Measurements from ENCODE around the gene GALNT15. TPM values are rescaled to one million over a fixed set of nuclear protein-coding genes. Genes with fewer than 3 reads are reported as not detected.

The GALNT15 gene
- total and polyA plus RNA-seq, 2 donors (not counting 3 experiments of a cell fraction or from before 2014, with no cell fraction given): 0.87 to 5.4 TPM

GRCh38 chr3:16221990-16222389 is 47.5 kb downstream of the GALNT15 start:
- Histone ChIP-seq H3K4me1 (ENCODE audit: control insufficient read depth, extremely low read depth, insufficient read depth, low read length) (no peaks in the 10 kb centered on the region), H3K9ac (replicated peaks; ENCODE audit: extremely low read depth, insufficient read depth, low read length) (no peak overlapping the region), H3K4me2 (ENCODE audit: insufficient read depth, low read length) (no peak overlapping the region), H3K9me1 (replicated peaks; ENCODE audit: control insufficient read depth, extremely low read depth, insufficient read depth, low read length) (no peaks in the 10 kb centered on the region), H3K79me2 (ENCODE audit: control insufficient read depth, insufficient read depth, low read length) (no peaks in the 10 kb centered on the region), H3K4me3 (replicated peaks in 1 of 3; ENCODE audit: insufficient read depth in 1 of 3, low read depth in 1 of 3, low read length in 3 of 3) (no peak overlapping the region), H2AFZ (ENCODE audit: low read depth, low read length) (no peak overlapping the region), H4K20me1 (replicated peaks; ENCODE audit: control insufficient read depth, extremely low read depth, insufficient read depth, low read length) (no peaks in the 10 kb centered on the region), H3K9me3 (replicated peaks; ENCODE audit: control insufficient read depth, insufficient read depth, low read length) (no peaks in the 10 kb centered on the region), H3K27me3 (ENCODE audit: control insufficient read depth in 2 of 2, insufficient read depth in 2 of 2, low read length in 2 of 2) (no peaks in the 10 kb centered on the region), H3K36me3 (ENCODE audit: control insufficient read depth in 2 of 2, extremely low read depth in 1 of 2, insufficient read depth in 2 of 2, low read length in 2 of 2) (no peaks in the 10 kb centered on the region), H3K27ac (ENCODE audit: insufficient read depth, low read depth, low read length) (no peak overlapping the region)
- DNase-seq (ENCODE audit: low read depth, low spot score): no peak
- dilution Hi-C loops (cut with MboI; ENCODE audit: extremely low pct_ligation_motif_present, low sequenced_read_pairs): no loop called here
- TF ChIP-seq MAX (IDR thresholded peaks at IDR 0.05; ENCODE audit: insufficient read depth, insufficient read length) (no peak), CTCF (IDR thresholded peaks at IDR 0.05; ENCODE audit: extremely low read depth in 1 of 2, insufficient read depth in 1 of 2, low read depth in 1 of 2, low read length in 2 of 2) (no peak), EZH2 (IDR thresholded peaks at IDR 0.05; ENCODE audit: borderline replicate concordance, low read depth, low read length, severe bottlenecking) (no peak), MYC (IDR thresholded peaks at IDR 0.05; ENCODE audit: low read depth, low read length) (no peak)
- FAIRE-seq: no peak
- ChIA-PET POLR2A (interaction anchor here (0.6 kb wide), 1 partner anchor 696 kb away, joined by 4 read pairs; no protein-coding TSS in a partner anchor), CTCF (no interaction called here)
- BruUV-seq (replicated peaks): no TSS peak
- intact Hi-C loops (cut with micrococcal nuclease): no loop called here

DNA sequence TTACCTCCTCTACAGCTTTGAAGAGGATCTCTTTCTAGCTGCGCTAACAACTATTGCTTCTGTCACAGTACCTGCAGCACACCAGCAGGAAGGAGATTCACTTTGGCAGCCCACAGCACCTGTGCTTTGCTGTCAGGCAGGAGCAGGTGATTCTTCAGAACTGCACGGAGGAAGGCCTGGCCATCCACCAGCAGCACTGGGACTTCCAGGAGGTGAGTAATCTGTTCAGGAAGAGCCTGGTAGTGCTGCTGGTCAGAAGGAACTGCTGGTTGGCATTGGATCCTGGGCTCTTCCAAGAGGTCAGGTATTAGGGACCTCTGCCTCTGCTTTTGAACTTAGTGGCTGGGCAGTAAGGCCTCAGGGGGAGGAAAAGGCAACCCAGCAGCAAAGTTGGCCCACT is 48.1 kb downstream of the GALNT15 start:
- Histone ChIP-seq H3K27me3 (ENCODE audit: control insufficient read depth in 2 of 2, insufficient read depth in 2 of 2, low read length in 2 of 2) (no peaks in the 10 kb centered on the region), H3K9ac (replicated peaks; ENCODE audit: extremely low read depth, insufficient read depth, low read length) (no peak overlapping the region), H3K79me2 (ENCODE audit: control insufficient read depth, insufficient read depth, low read length) (no peaks in the 10 kb centered on the region), H3K36me3 (ENCODE audit: control insufficient read depth in 2 of 2, extremely low read depth in 1 of 2, insufficient read depth in 2 of 2, low read length in 2 of 2) (no peaks in the 10 kb centered on the region), H3K4me3 (replicated peaks in 1 of 3; ENCODE audit: insufficient read depth in 1 of 3, low read depth in 1 of 3, low read length in 3 of 3) (no peak overlapping the region), H4K20me1 (replicated peaks; ENCODE audit: control insufficient read depth, extremely low read depth, insufficient read depth, low read length) (no peaks in the 10 kb centered on the region), H2AFZ (ENCODE audit: low read depth, low read length) (no peak overlapping the region), H3K4me2 (ENCODE audit: insufficient read depth, low read length) (no peak overlapping the region), H3K4me1 (ENCODE audit: control insufficient read depth, extremely low read depth, insufficient read depth, low read length) (no peaks in the 10 kb centered on the region), H3K9me3 (replicated peaks; ENCODE audit: control insufficient read depth, insufficient read depth, low read length) (no peaks in the 10 kb centered on the region), H3K9me1 (replicated peaks; ENCODE audit: control insufficient read depth, extremely low read depth, insufficient read depth, low read length) (no peaks in the 10 kb centered on the region), H3K27ac (ENCODE audit: insufficient read depth, low read depth, low read length) (no peak overlapping the region)
- ChIA-PET POLR2A (no interaction called here), CTCF (no interaction called here)
- dilution Hi-C loops (cut with MboI; ENCODE audit: extremely low pct_ligation_motif_present, low sequenced_read_pairs): no loop called here
- FAIRE-seq (no peak), DNase-seq (ENCODE audit: low read depth, low spot score) (no peak)
- no TSS peak for BruUV-seq (replicated peaks)
- TF ChIP-seq POLR2A (IDR thresholded peaks at IDR 0.05; ENCODE audit: low read depth, low read length): no peak
- TF ChIP-seq POLR2AphosphoS5 (IDR thresholded peaks at IDR 0.05; ENCODE audit: insufficient read depth, low read depth, low read length): no peak
- no peak for TF ChIP-seq JUN (IDR thresholded peaks at IDR 0.05; ENCODE audit: borderline replicate concordance, insufficient read depth, insufficient read length, low read depth)
- TF ChIP-seq MYC (IDR thresholded peaks at IDR 0.05; ENCODE audit: low read depth, low read length): no peak
- TF ChIP-seq FOS (IDR thresholded peaks at IDR 0.05; ENCODE audit: borderline replicate concordance, insufficient read depth, low read length): no peak
- no peak for TF ChIP-seq CTCF (IDR thresholded peaks at IDR 0.05; ENCODE audit: extremely low read depth in 1 of 2, insufficient read depth in 1 of 2, low read depth in 1 of 2, low read length in 2 of 2)
- TF ChIP-seq MAX (IDR thresholded peaks at IDR 0.05; ENCODE audit: insufficient read depth, insufficient read length): no peak
- TF ChIP-seq GATA2 (IDR thresholded peaks at IDR 0.05; ENCODE audit: insufficient read depth, insufficient read length, low read depth, low read length): no peak
- no peak for TF ChIP-seq EZH2 (IDR thresholded peaks at IDR 0.05; ENCODE audit: borderline replicate concordance, low read depth, low read length, severe bottlenecking)
- intact Hi-C loops (cut with micrococcal nuclease): no loop called here
